A549 (cell line): ENCODE data around the gene UBE2K. TPM values are rescaled to one million over a fixed set of nuclear protein-coding genes. Genes with fewer than 3 reads are reported as not detected.

Experiments
- ATAC-seq, 2 experiments: fragments of 200-7000 bp in 1 of 2; fragments of >200 bp in 1 of 2; cut with Nextera tagmentation in 1 of 2; cut with Tn5 transposase in 1 of 2; 3 replicates each; pipeline versions ENCODE4 v1.8.0 to v1.9.1; 2018 to 2020; ENCODE audit warnings: mild to moderate bottlenecking in 1 of 2, moderate library complexity in 1 of 2
- CTCF ChIA-PET: fragments of 300-600 bp; sonication (Branson Sonifier 250); formaldehyde crosslinking; extraction: SDS; loops from one replicate; lab custom pipeline; 2021; ENCODE audit warnings: antibody characterized with exemption, inconsistent platforms; lab: Yijun Ruan, JAX
- POLR2A ChIA-PET: fragments of 350-600 bp; formaldehyde crosslinking; extraction: SDS; loops from one replicate; lab custom pipeline; 2021; ENCODE audit warnings: antibody characterized with exemption, inconsistent platforms; lab: Yijun Ruan, JAX
- DNase-seq, 2 experiments: peaks; one replicate each; pipeline versions ENCODE4 v3.0.0 to v3.0.0-alpha.2; 2011 to 2016; ENCODE audit warnings: low read depth in 1 of 2, low spot score in 1 of 2
- FAIRE-seq: peaks from 2 replicates; lab custom pipeline; 2011; peaks lifted over from hg19 to GRCh38; lab: Jason Lieb, UNC
- H3K27ac ChIP-seq, 2 experiments: fragments of >200 bp; sonication (Bioruptor Twin); formaldehyde crosslinking; 3 replicates each; pipeline ENCODE4 v1.5.1; 2016 to 2017
- H3K4me1 ChIP-seq: fragments of >200 bp; sonication (Bioruptor Twin); formaldehyde crosslinking; 3 replicates; pipeline ENCODE4 v1.6.1; 2016
- H3K4me2 ChIP-seq: fragments of >200 bp; sonication (Bioruptor Twin); formaldehyde crosslinking; 3 replicates; pipeline ENCODE4 v1.6.1; 2016
- H3K4me3 ChIP-seq: fragments of >200 bp; sonication (Bioruptor Twin); formaldehyde crosslinking; 3 replicates; pipeline ENCODE4 v1.5.1; 2016
- H3K9me3 ChIP-seq: fragments of >200 bp; sonication (Bioruptor Twin); formaldehyde crosslinking; 3 replicates; pipeline ENCODE4 v1.6.1; 2016
- CBX8 ChIP-seq: fragments of 200-600 bp; sonication (generic); IDR thresholded peaks from 2 replicates; pipeline ENCODE4 v1.6.1; 2016
- CEBPB ChIP-seq, 2 experiments: fragments of >200 bp in 1 of 2; sonication (Bioruptor Twin) in 1 of 2; formaldehyde crosslinking in 1 of 2; IDR thresholded peaks; 2 replicates each; pipeline ENCODE4 v1.6.1; 2012 to 2016
- EP300 ChIP-seq, 2 experiments: fragments of >200 bp; sonication (Bioruptor Twin); formaldehyde crosslinking; IDR thresholded peaks; 2 replicates in 1 of 2; 3 replicates in 1 of 2; pipeline ENCODE4 v1.6.1; 2016 to 2017
- HDAC2 ChIP-seq: fragments of 200-600 bp; sonication (generic); IDR thresholded peaks from 2 replicates; pipeline ENCODE4 v1.6.1; 2016
- HEYL ChIP-seq: fragments of 250-450 bp; sonication (Bioruptor Pico); IDR thresholded peaks from 2 replicates; pipeline ENCODE4 v1.8.0; 2021; ENCODE audit warnings: mild to moderate bottlenecking, moderate library complexity
- HOXB5 ChIP-seq: fragments of 250-450 bp; sonication (Bioruptor Pico); IDR thresholded peaks from 2 replicates; pipeline ENCODE4 v1.5.0; 2020; ENCODE audit warnings: mild to moderate bottlenecking, moderate library complexity
- JUN ChIP-seq, 2 experiments: fragments of >200 bp; sonication (Bioruptor Twin); formaldehyde crosslinking; IDR thresholded peaks; 2 replicates in 1 of 2; 3 replicates in 1 of 2; pipeline ENCODE4 v1.6.1; 2016 to 2017
- JUNB ChIP-seq: fragments of >200 bp; sonication (Bioruptor Twin); formaldehyde crosslinking; IDR thresholded peaks from 2 replicates; pipeline ENCODE4 v1.6.1; 2016
- KDM5A ChIP-seq: fragments of 200-600 bp; sonication (generic); IDR thresholded peaks from 2 replicates; pipeline ENCODE4 v1.6.1; 2016; ENCODE audit warnings: antibody characterized with exemption, mild to moderate bottlenecking
- MAZ ChIP-seq: fragments of 150-350 bp; IDR thresholded peaks from 2 replicates; pipeline ENCODE4 v1.6.1; 2014; ENCODE audit warnings: antibody characterized with exemption, low read depth, low read length, borderline replicate concordance
- MYC ChIP-seq: IDR thresholded peaks from 2 replicates; pipeline ENCODE4 v1.6.1; 2012; ENCODE audit warnings: mild to moderate bottlenecking, inconsistent platforms, low read length, improper control_type of control experiment, borderline replicate concordance
- NFE2L2 ChIP-seq: fragments of 150-350 bp; conservative IDR thresholded peaks from 2 replicates; pipeline ENCODE4 v1.6.1; 2014; ENCODE audit warnings: low read length
- POLR2AphosphoS2 ChIP-seq: conservative IDR thresholded peaks from 2 replicates; pipeline ENCODE4 v1.6.1; 2012; ENCODE audit warnings: low read length, improper control_type of control experiment, inconsistent platforms
- SMC3 ChIP-seq: fragments of >200 bp; sonication (Bioruptor Twin); formaldehyde crosslinking; IDR thresholded peaks from 3 replicates; pipeline ENCODE4 v1.6.1; 2018; ENCODE audit warnings: inconsistent platforms
- SREBF2 ChIP-seq: fragments of 450-650 bp; IDR thresholded peaks from 2 replicates; pipeline ENCODE4 v1.6.1; 2014; ENCODE audit warnings: mild to moderate bottlenecking, moderate library complexity
- WGBS: methylation state at CpG from one replicate; pipeline ENCODE4 v1.1.6; 2017; ENCODE audit errors: missing lambda C conversion rate; 5-methylcytosine and 5-hydroxymethylcytosine counted together
- polyA plus RNA-seq, 4 experiments: library from polyadenylated mRNA; depleted of rRNA in 3 of 4; stranded (reverse); fragments of >200 nt; fragmentation: RNase III in 1 of 4; extraction: RNeasy Plus Mini Kit Qiagen cat#74134 plus additional on column Dnase treatment in 1 of 4; gene quantifications; 2 replicates in 3 of 4; 3 replicates in 1 of 4; pipeline ENCODE4 v1.2.3, GENCODE V29; 2011 to 2017
- TF ChIP-seq, protein P1 (sequence below): IDR thresholded peaks from 2 replicates; pipeline ENCODE4 v1.6.1; 2012

Gene UBE2K
- polyA plus RNA-seq, 2 of the 4 experiments (the other 2 are of a cell fraction), result 103 to 130 TPM

DNA sequence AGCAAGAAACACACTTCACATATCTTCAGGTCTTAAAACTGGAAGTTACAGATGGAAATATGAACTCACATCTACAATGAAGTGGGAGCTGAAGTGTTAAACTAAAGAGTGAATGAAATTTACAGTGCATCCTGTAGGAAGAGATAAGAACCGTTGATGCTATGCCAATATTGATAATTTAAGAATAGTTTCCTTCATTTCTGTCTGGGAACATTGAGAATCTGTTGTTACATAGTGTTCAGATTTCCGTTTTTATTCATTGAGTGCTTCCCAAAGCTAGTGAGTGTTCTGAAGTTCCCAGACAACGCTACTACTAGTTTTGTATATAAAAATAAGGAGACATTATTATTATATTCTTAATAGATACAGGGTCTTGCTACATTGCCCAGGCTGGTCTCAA lies 52.3 kb downstream of the UBE2K start:
- POLR2A ChIA-PET, result no interaction called here
- H3K27ac ChIP-seq, result no peak overlapping the region

DNA sequence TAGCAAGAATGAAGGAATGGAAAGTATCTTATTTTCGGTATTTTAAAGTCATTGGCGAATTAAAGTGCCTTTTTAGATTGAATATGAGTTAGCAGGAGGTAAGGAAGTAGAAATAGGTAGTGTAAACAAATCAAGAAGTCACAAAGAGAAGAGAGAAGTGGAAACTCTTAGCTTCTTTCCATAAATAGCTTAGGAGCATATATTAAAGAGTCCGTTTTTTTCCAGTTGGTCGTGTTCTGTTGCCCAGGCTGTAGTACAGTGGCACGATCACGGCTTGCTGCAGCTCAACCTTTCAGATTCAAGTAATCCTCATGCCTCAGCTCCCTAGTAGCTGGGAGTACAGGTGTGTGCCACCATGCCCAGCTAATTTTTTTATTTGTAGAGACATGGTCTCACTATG lies 56.4 kb downstream of the UBE2K start:
- DNase-seq (no peak), FAIRE-seq (no peak), ATAC-seq (no peak)
- Histone ChIP-seq H3K4me2 (no peak overlapping the region), H3K4me1 (no peaks in the 10 kb centered on the region), H3K9me3 (no peaks in the 10 kb centered on the region), H3K27ac (no peak overlapping the region), H3K4me3 (no peak overlapping the region)
- TF ChIP-seq MAZ (no peak), SREBF2 (no peak), KDM5A (no peak), HEYL (CRISPR knock-in tag) (no peak), EP300 (IDR thresholded peaks at IDR 0.05) (no peak), CEBPB (IDR thresholded peaks at IDR 0.05) (no peak), NFE2L2 (no peak), MYC (no peak), SMC3 (no peak), HOXB5 (no peak), HDAC2 (no peak), CBX8 (no peak)
- TF ChIP-seq, protein P1, sequence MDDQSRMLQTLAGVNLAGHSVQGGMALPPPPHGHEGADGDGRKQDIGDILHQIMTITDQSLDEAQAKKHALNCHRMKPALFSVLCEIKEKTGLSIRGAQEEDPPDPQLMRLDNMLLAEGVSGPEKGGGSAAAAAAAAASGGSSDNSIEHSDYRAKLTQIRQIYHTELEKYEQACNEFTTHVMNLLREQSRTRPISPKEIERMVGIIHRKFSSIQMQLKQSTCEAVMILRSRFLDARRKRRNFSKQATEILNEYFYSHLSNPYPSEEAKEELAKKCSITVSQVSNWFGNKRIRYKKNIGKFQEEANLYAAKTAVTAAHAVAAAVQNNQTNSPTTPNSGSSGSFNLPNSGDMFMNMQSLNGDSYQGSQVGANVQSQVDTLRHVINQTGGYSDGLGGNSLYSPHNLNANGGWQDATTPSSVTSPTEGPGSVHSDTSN, result no peak
- CTCF ChIA-PET, result no interaction called here
- POLR2A ChIA-PET, result no interaction called here
- WGBS, result 88% methylated on average over 6 of the region's 6 CpGs

More for the DNA sequence above, 52.3 kb downstream of the UBE2K start:
- no peaks in the 10 kb centered on the region for H3K9me3 ChIP-seq
- H3K4me2 ChIP-seq, result no peak overlapping the region
- TF ChIP-seq JUNB (no peak), JUN (IDR thresholded peaks at IDR 0.05) (no peak)
- ATAC-seq (no peak), DNase-seq (no peak), FAIRE-seq (no peak)
- no peak overlapping the region for H3K4me3 ChIP-seq
- CTCF ChIA-PET, result no interaction called here
- 86% methylated on average over 3 of the region's 3 CpGs for WGBS
- H3K4me1 ChIP-seq, result no peaks in the 10 kb centered on the region

GRCh38 chr4:39756159-39756558 lies 58.2 kb downstream of the UBE2K start:
- POLR2A ChIA-PET, result no interaction called here
- H3K4me2 ChIP-seq, result no peak overlapping the region
- H3K4me1 ChIP-seq, result no peaks in the 10 kb centered on the region
- ATAC-seq, result no peak
- DNase-seq, result no peak
- no peak for FAIRE-seq
- TF ChIP-seq HOXB5 (no peak), HDAC2 (0 out of 2 replicates have a peak, but pooled peaks have one; percentile 53)
- TF ChIP-seq, protein P1, result no peak
- TF ChIP-seq, all 56 proteins: peak for 1
- CTCF ChIA-PET, result no interaction called here
- Histone ChIP-seq H3K27ac (no peak overlapping the region), H3K4me3 (no peak overlapping the region), H3K9me3 (no peaks in the 10 kb centered on the region)
- 97% methylated on average over 2 of the region's 2 CpGs for WGBS

- FAIRE-seq (no peak), ATAC-seq (no peak), DNase-seq (no peak)
- CTCF ChIA-PET, result interaction anchor here (0.6 to 1.0 kb wide), 2 partner anchors 9 to 10 kb away, joined by 3 read pairs; no protein-coding TSS in a partner anchor
- Histone ChIP-seq H3K27ac (no peak overlapping the region), H3K9me3 (no peaks in the 10 kb centered on the region), H3K4me3 (no peak overlapping the region), H3K4me2 (no peak overlapping the region), H3K4me1 (no peaks in the 10 kb centered on the region)
- TF ChIP-seq HDAC2 (no peak), MAZ (no peak), POLR2AphosphoS2 (no peak), NFE2L2 (no peak), JUNB (no peak), CBX8 (no peak)
- TF ChIP-seq, protein P1, result no peak
- POLR2A ChIA-PET, result no interaction called here
- 88% methylated on average over 6 of the region's 6 CpGs for WGBS
These were observed 60.2 kb downstream of the UBE2K start for GRCh38 chr4:39758176-39758575.
